ENCODE results near the gene SIMC1.
A peak's percentile ranks its signal among the peaks of the same experiment; 100 is the strongest.

Gene SIMC1

DNA sequence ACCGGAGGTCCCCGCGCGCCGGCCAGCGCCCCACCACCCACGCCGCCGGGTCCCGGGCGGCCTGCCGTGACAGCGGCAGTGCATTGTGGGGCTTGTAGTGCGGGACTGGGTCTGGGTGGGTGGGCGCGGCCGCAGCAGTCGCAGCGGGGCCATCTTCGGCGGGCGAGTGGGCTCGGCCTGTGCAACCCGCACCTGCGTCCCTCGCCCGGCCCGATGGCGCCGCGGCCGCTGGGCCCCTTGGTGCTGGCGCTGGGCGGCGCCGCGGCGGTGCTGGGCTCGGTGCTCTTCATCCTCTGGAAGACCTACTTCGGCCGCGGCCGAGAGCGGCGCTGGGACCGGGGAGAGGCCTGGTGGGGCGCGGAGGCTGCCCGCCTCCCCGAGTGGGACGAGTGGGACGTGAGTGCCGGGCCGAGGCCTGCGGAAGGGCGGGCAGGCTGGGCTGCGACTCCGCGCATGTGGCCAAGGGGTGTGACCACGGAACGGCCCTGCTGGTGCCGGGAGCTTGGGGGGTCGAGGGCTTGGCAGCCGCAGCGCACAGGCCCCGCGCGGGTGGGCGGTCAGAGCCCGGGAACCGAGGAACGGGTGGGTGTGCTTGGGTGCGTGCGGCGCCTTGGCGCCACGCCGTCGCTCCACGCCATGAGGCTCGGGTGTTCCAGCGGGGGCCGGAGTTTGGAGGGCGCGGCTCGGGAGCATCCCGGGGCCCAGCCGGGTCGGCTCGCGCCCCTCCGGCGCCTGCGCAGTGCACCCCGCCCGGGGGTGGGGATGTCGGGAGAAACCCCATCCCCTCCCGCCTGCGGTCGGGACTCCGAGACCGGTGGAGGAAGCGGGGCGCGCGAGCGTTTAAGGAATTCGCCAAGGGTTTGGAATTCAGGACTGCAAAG, 127.4 kb downstream of the SIMC1 start, which contains the start of gene ARL10:
ARL10 (plus strand) TSS at position 137 of the 881 bp plus-strand sequence; CDS start at position 214, 77 bp downstream.
- DNase-seq: peak; percentile 47 to 60

DNA sequence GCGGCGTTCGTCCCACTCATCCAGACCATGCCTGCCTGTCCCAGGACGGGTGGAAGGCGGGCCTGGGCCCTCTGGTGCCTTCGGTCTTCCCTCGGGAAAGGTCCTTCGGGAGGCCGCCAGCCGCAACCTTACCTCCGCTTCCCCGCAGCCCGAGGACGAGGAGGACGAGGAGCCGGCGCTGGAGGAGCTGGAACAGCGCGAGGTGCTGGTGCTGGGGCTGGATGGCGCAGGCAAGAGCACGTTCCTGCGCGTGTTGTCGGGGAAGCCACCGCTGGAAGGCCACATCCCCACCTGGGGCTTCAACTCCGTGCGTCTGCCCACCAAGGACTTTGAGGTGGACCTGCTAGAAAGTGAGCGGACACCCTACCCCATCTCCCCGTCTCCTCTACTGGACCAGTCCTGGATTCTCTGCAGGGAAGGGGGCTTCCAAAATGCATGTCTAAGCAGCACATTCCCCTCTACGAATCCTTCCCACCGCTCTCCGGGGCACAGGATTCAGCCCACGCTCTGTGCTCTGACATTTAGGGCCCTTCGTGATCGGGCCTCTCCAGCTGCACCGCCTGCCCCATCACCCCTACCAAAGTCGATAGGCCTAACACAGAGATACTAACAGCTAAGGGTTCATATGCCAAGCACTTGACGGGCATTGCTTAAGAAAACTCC, 128.1 kb downstream of the SIMC1 start:
- DNase-seq: no peak

DNA sequence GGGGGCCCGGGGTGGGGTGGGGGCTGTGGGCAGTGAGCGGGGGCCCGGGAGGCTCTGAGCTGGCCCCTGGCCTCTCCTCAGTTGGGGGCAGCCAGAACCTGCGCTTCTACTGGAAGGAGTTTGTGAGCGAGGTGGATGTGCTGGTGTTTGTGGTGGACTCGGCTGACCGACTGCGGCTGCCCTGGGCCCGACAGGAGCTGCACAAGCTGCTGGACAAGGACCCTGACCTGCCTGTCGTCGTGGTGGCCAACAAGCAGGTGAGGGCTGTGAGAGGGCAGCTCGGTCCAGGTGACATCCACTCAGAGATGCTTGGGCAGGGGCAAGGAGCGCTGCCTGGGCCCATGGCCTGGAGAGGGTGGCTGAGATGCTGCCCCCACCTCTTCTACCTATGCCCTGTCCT, 130.5 kb downstream of the SIMC1 start:
- no peak for DNase-seq

DNA sequence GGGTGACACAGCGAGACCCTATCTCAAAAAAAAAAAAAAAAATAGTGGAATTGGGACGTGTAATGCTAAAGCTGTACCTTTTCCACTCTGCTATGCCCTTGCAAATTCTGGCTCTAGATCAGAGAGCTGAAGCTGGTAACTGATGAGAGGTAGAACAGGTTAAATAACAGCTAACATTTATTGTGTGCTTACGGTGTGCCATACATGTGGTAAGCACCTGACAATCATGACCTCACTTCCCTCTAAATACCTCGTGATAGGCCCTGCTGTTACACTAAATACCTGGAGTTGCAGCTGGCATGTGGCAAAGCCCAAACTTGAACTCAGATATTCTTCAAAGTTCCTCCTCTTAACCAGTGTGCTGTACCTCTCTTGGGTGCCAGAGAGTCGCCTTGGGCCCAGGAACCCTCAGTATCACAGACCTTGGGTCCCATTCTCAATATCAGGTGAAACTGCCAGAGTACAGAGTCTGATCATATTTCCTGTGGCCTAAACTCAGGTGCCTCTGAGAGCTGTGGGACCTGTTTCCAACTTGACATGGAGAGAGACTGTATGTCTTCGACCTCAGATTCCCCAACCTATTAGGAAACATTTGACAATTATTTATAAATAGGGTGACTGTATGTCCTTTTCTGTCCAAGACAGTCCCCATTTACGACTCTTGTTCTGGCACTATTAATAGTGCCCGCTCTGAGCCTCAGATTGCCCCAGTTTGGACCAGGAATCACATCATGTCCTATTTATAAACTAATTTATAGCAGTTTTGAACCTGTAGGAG, 131.9 kb downstream of the SIMC1 start:
- DNase-seq: no peak

DNA sequence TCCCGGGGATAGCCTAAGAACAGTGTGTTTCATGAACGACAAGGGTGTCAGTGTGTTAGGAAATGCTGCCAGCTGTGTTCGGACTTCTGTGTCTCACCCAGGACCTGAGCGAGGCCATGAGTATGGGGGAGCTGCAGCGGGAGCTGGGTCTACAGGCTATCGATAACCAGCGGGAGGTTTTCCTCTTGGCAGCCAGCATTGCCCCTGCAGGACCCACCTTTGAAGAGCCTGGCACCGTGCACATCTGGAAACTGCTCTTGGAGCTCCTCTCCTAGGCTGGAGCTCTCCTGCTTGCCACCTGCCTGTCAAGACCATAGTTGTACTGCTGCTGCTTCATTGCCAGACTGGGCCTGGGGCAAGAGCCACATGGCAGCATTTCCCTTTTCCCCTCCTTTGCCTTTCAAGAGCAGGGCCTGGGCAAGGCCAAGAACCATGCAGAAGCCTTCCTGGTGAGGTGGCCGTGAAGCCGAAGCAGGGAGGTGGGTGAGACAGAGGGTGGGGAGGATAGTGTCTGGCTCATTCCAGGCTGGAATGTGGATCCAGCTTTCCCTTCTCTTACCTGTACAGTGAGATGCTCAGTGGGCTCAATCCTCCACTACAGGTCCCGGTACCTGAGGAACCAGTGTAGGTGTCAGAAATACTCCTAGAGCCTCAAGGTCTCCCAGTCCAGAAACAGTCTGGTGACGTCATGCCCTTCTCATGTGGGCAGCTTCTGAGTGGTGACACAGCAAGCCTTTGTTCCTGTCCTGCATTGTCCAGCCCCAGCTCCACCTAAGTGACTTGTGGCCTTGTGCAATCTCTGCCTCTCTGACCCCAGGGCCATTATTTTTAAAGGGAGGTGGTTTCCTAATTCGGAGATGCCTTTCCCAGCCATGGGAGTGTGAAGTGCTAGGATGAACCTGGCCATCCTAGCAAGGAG, 133.7 kb downstream of the SIMC1 start:
- DNase-seq: peak in 1 of 2 donors; percentile 50

DNA sequence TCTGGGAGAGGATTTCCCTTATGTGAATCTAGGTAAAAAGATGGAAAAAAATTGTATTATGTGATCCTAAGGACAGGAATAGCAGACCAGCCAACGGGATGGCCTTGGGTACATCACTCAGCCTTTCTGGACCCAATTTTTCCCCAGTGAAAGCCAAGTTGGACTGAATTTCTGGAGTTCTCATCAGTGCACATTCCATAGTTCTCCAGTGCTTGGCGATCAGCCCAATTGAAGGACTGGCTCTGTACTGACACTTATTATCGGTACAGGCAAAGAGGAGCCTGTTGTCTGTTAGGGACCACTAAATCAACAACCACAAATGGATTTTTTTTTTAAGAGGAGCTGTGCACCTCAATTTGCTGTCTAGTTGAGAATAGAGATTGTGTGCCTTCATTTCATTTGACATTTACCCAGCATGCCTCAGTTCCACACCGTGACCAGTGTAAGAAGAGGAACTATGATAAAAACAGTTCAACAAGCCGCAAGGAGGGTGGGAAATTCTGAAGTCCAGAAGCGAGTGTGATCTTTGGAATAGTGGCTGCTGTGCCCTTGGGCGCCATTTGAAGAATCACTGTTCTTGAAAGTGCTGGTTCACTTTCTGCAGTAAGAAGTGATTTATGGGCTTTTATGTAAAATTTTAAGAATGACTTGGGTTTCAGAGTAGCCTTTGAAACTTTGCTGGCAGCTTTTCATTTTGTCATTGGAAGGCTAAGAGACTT, 135.0 kb downstream of the SIMC1 start:
- no peak for DNase-seq

DNA sequence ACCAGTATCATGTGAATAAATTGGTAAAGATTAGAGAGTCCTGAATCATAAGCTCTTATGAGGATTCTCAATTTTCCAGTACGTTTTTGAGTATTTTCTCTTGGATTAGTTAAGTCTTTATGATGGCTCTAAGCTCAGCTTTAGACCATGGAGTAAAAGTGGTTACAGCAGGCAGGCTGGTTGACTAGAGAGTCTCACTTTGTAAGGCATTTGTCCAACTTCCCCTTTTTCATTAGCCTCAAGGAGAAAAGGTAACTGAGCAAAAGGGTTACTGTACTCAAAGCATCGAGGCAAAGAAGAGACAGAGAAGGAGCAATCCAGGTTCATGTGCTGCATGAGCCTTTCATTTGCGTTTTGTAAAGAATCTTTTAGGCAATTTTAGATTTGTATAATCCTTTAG, 141.7 kb downstream of the SIMC1 start:
- no peak for DNase-seq

DNA sequence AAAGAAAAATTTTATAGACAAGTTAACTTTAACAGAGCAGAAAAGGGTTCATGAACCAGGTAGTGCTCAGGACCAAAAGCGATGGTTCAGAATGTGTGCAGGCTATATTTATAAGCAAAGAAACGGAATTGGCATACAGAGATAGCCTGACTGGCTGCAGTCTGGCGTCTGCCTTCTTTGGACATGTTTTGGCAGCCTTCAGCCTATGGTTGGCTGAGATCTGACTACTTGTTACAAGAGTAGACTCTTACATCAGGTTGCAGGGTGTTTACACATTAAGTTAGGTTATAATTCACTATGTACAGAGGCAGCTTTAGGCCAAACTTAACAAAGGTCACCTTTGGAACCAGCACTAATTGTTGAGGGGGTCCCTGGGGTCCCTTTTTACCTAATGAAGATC, 143.2 kb downstream of the SIMC1 start:
- no peak for DNase-seq

DNA sequence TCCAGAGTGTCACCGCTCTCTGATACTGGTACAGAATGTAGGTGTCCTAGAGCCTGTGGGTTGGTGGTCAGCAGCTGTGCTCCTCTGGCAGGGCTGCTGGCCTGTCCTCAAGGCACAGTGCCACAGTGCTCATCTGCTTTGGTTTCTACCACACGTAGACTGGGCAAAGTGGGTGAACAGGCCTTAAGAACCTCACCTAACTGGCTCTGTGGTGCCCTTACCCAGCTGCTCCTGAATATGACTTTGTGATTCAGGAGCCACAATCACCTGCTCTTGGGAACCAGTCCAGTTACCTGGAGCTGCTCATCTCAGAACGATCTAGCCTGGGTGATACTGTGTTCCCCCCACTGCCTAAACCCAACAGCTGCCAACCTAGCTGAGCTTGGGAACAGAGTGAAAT, 143.8 kb downstream of the SIMC1 start:
- no peak for DNase-seq

DNA sequence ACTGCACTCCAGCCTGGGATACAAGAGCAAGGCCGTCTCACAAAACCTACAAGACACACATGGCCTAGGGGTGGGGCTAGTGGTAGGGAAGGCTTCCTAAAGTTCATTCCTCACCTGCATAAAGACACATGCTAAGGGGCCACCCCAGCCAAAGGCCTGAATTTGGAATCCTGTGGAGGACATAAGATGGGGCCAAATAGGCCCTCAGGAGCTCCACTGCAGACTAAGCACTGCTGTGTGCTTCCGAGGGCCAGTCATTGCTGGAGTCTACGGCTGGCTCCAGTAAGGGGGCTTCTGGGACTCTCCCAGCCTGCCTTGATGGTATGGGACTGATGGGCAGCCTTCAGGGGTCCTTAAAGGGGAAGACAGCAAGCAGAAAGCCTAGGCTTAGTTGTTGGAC, 144.5 kb downstream of the SIMC1 start:
- no peak for DNase-seq

DNA sequence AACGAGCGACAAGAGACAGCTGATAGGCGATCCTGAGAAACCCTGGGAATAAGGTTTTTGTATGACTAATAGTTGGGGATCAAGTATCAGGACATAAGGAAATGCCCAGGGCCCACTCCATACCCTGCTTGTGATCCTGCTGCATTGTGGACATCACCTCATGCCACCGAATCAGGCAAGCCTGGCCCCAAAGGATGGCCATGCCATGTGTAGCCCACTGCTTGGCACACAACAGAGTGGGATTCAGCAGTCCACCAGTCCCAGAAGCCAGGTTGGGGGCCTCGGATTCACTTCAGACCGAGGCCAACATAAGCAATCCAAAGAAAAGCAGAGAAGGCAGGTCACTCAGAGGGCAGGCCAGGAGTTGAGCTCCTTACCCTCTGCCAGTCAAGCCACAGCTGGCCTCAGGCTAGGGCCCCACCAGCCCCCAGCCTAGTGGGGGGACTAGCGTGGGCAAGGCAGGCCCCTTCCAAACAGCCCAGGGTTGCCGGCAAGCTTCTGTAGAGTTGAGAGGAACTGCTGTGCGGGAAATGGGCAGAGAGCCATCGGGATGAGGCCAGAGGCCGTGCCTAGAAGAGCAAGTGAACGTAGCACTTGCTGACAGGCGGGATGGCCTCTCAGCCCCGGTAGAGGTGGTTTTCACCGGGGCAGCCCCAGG, 145.2 kb downstream of the SIMC1 start:
- no peak for DNase-seq

DNA sequence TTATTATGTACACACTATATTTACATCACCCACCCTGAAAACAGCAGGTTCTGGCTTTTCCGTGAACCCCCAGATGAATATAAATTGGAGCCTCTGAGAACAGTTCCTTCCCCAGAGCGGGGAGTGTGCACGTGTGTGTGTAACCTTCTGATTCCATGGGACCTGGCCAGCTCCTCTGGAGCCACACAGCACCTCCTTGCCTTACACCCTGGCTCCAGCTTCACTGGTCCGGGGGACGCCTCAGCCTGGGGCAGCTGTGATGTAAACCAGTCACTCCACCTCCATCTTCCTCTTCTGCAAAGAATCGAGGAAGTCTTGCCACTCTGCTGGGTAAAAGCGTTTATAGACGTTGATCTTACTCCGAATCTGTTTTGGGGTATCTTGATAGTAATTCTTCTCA, 145.7 kb downstream of the SIMC1 start:
- DNase-seq: no peak

DNA sequence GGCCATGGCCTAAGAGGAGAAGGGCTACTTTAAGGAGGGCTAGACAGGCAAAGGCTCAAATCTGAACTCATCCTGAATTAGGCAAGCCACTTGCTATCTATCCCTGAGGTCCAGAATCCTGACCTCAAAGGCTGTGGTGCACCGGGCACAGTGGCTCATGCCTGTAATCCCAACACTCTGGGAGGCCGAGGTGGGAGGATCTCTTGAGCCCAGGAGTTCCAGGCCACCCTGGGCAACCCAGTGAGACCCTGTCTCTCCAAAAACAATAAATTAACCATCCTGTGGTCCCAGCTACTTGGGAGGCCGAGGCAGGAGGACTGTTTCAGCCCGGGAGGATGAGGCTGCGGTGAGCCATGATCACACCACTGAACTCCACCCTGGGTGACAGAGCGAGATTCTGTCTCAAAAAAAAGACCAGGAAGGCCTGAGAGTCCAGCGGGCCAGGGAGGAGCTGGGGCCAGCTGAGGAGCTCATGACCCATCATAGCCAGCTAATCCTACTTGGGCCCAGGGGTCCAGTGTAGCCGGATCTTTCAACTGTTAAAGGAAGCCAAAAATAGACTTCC, 146.2 kb downstream of the SIMC1 start:
- DNase-seq: no peak

DNA sequence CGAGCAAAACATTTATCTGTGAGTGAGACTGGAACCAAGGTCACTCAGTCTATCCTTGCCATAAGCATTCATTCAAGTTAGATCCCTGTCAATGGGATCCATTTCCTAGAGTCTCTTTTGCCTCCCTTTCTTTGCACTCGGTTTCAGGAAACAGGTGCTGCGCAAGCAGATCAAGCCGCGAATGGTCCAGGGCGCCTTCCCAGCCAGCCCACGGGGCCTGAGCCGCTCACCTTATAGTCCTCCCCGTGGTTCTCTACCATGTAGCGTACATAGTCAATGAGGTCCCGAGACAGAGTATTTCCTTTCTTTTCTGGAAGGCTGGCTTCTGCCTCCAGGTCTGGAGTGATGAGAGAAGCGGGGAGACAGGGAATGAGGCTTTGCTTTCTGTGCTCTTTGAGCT, 146.8 kb downstream of the SIMC1 start:
- no peak for DNase-seq

DNA sequence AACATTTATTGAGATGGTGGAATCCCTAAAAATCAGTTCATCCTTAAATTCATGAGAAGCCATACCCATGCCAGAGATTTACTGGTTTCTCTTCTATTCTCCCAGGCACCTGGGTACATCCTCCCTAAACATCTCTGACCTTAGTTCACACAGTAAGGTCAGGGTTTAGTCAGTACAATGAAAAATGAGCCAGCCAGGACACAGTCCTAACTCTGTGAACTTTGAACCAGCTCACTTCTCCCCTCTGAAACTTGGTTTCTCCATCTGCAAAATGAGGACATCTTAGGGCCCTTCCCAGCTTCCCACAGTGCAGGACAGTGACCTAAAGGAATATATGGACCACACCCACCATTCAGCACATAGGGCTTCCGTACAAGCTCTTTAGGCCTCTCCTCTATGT, 148.3 kb downstream of the SIMC1 start:
- no peak for DNase-seq

DNA sequence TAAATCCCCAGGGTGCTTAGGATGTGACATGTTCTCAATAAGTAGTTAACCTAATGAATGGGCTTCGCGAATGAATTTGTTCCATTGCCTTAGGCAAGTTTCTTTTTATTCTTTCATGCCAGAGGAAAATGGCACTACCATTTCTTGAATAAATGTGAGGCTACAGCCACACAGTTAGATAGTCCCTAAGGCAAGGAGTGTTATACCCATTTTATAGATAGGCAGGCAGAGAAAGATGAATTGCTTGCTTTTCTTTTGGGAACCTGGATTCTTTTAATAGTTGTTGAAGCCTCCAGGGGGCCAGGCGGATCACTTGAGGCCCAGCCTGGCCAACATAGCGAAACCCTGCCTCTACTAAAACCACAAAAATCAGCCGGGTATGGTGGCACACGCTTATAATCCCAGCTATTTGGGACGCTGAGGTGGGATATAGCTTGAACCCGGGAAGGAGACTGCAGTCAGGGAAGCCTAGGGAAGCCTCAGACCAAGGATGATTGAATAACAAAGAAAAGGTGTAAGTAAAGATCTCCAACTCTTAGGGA, 149.2 kb downstream of the SIMC1 start:
- no peak for DNase-seq

DNA sequence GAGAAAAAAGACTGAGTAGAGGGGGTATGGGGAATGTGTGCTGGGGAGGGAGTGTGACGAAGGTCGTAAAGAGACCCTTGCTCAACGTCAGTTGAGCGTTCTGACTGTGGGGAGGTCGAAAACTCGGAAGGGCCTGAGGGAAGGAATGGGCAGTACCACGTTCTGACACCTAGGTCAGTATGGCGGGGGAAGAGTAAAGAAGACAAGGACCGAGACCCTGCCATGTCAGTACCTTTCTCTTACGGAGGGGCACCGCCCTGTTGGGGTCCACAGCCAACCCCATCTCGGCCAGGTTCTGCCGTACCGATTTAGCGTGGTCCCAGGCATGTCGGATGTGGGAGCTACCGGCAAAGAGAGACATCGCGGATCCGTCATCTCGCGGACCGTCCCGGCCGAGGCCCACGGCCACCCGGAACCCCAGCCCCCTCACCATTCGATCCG, 149.8 kb downstream of the SIMC1 start:
- DNase-seq: no peak

DNA sequence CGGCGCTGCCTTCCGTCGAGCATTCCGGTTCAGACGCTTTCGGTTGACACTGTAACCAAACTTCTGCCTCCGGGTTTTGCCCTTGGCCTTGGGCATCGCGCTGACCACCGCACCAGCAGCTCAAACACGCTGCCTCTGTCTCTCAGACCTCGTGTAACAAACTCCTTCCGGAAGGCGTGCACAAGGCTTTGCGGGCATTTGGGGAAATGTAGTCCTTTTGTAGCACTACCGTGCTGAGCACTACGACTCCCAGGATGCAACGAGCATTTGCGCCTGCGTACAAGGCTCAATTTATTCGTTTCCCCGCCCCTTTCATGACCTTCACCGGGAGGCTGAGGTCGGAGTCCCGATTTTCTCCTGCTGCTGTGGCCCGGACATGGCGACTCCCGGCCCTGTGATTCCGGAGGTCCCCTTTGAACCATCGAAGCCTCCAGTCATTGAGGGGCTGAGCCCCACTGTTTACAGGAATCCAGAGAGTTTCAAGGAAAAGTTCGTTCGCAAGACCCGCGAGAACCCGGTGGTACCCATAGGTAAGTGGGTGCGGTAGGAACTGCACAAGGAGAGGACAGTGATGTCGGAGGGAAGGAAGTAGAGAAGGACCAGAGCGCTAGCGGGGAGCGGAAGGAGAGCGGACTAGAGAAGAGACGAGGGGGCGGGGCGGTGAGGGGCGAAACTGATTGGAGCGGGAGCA, 150.4 kb downstream of the SIMC1 start, which contains the start of the genes HIGD2A and NOP16:
HIGD2A (plus strand) TSS at position 308 of the 691 bp plus-strand sequence; CDS start at position 377, 69 bp downstream.
NOP16 (minus strand) TSS at position 155 of the 691 bp plus-strand sequence; CDS start at position 96, 59 bp downstream.
- DNase-seq: peak; percentile 98 to 99

Measured in CD4-positive, alpha-beta T cell treated with Interleukin-1 beta for 1 hour (primary cell).